NCI-H2081 (cell line): ENCODE data around the gene TEX51.

ENCODE experiments used
- DNase-seq, 2 experiments: peaks; one replicate each; lab custom pipeline; 2025; lab: John Stamatoyannopoulos, UW

The TEX51 gene

DNA sequence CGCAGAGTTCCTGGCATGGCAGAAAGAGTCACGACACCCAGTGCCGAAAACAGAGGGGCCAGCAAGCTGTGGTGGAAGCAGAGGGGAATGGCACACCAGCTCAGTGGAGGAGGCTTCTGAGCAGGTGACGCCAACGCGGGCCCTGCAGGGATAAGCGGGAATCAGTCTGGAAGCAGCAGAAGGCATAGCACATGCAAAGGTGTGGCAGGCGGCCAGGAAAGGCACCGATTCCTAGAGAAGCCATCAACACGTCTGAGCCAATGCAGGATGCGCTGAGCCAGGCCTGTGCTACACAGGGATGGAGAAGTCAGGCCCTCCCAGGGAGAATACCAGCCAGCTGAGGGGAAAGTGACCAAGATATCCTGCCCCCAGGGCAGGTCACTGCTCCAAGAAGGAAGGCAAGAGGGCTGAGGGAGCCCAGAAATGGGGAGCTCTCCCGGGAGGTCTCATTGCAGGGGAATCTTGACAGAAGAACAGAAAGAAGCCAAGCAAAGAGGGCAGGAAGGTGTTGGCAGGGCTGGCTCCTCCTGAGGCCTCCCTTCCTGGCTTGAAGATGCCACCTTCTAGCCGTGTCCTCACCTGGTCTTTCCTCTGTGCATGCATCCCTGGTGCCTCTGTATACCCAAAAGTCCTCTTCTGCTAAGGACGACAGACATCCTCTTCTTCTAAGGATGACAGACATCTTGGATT lies 16.3 kb downstream of the TEX51 start:
- DNase-seq: no peak

DNA sequence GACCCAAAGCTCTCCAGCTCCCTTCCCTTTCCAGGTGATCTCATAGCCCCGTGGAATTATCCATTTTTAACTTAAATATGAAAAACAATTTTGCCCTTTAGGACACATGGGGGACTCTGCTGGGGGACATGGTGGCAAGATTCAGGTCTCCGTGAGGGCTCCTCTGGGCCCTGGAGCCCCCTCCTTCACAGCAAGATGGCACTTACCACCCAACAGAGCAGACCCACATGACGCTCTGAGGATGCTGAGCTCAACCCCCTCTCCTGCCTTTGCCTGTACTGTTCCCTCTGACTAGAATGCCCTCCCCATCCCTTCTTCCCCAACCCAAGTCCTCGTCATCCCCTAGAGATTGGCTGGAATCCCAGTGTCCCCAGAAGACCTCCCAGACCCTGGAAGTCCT lies 17.2 kb downstream of the TEX51 start:
- DNase-seq: no peak

DNA sequence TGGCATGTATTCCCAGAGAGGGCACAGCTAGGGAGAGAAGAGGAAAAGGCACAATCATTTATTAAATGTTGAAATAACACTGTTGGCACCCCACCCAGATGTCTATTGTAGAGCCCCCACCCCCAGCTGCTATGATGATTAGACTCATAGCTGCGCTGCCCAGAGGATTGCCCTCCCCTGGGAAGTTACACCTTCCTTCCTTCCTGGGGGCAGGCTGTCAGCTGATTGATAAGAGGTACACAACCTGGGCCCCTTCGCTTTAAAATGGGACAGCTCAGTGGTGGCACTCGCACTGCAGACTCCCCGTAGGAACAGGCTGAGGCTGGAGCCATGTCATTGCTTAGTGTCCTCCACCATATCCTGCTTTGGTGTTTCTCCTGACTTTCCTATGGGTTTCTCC lies 18.1 kb downstream of the TEX51 start:
- DNase-seq: no peak

DNA sequence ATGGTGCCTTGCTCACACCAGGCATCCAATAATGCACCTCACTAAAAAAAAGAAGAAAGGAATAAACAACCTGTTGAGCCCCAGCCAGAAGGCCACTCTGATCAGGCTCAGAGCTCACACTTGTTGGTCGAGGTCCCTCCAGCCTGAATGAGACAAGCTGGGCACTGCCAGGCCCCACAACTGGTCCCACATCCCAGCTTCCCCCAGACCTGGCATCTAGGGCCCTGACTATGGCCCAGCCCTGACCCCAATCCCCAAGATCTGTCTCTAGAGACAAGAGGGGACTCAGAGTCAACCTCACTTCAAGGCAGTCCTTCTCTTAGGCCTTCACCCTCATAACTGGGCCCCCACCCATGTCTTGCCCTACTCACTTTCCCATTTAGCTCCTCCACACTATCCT lies 22.4 kb downstream of the TEX51 start:
- no peak for DNase-seq

DNA sequence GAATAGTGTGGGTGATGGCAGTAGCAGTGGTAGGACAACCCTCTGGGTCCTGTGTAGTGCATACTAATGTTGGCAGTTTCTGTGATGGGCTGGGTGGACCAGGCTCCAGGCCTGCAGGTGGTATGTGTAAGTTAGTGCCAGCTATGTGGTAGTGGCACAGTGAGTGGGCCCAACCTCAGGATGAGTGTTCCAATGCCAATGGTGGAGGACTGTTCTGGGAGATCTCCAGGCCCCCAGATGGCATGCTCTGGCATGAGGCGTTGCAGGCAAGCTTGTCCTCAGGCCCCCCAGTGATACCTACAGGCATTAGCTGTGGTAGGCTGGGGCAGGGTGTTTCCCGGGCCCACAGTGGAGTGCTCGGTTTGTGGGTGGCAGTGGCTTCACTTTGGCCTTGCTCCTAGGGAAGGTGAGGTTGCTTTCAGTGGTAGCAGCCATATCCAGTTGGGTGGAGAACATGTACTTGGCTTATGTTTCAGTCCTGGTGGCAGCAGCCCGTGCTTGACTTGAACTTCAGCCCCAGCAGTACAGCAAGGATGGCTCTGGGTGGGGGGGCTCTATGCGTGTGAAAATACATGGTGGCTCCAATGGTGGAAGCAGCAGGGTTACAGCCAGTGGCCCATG lies 32.4 kb downstream of the TEX51 start:
- DNase-seq: no peak

DNA sequence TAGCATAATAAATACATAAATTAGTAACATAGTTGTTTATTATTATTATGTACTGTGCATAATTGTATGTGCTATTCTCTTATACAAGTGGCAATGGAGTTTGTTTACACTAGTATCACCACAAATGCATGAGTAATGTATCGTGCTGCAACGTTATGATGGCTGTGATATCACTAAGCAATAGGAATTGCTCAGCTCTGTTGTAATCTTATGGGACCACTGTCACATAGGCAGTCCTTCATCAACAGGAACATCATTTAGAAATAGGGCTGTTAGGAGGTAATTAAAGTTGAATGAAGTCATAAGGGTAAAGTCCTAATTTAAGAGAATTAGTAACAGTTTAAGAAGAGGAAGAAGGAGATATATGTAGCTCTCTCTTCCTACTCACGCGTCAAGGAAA lies 33.8 kb downstream of the TEX51 start:
- DNase-seq: no peak

DNA sequence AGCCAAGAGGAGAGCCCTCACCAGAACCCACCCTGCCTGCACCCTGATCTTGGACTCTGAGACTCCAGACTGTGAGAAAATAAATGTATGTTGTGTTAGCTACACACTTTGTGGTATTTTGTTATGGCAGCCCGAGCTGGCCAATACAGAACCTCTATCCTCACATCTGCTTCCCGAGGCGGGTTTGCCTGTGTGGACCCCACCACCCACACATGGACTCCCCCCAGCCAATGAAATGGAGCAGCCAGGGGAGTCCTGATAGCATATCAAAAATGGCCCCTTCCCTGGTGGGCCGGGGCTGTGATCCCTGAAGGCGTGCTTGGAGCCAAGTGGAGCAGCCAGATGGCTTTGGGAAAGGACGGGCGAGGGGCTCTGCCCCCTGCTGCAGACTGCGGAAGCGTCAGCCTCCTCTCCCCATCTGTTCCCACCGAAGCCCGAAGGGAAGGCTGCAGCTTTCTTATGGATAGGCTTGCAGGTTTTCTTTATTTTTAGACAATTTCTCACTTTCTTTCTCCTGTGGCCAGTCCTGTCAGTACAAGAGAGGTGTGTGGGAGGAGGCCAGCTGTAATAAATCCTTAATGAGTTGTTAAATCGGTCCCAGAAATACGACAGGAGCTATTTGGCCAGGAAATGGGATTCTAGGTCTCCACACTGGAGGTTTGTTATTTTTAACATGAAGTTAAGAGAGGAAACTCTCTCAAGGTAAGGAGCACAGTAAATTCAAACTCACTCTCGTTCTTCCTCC lies 34.4 kb downstream of the TEX51 start:
- DNase-seq: no peak

DNA sequence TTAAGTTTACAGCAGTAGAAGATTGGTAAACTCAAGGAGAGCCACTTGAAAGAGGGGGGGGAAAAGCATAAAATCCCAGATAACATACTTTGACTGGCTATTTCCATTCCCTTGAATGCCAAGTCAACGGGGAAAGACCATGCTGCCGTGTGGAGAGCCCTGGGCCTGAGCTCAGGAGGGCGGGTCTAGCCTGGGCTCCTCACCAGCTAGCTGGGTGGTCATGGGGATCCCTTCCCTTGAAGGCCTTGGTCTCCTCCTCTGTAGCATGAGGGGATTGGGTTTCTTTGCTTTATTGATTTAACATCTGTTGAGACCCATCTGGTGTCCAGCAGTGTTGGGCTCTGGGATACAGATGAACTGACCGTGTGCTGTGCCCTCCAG lies 35.0 kb downstream of the TEX51 start:
- DNase-seq: no peak

DNA sequence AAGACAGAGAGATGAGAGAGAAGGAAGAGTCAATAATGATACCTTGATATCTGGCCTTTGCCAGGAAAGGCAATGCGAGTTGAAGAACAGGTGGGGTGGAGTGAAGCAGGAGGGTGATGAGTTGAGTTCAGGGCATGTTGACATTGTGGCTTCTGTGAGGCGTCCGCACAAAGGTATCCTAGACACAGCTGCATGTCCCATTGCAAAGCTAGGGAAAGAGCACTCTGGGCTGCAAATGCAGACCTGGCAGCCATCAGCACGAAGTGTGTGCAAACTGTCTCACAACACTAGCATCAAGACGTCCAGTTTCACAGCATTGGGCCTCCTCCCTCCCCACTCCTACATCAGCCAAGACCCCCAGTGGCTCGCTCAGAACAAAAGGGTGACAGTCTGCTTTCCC lies 36.1 kb downstream of the TEX51 start:
- DNase-seq: no peak

DNA sequence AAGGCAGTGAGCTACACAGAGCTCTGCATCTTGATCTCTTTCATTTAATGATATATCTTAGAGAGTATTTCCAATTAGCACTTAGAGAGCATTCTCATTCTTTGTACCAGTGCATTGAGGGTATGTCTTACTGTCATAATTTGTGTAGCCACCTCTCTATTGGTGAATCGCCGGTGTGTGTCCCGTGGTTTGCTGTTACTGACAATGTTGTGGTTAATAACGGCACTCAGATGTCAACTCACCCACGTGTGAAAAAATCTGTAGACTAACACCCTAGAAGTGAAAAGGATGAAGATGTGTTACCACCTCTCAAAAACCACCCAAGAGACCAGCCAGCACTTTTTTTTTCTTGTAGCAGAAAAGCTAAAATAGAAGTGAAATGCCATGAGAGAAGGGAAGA lies 37.1 kb downstream of the TEX51 start:
- no peak for DNase-seq

DNA sequence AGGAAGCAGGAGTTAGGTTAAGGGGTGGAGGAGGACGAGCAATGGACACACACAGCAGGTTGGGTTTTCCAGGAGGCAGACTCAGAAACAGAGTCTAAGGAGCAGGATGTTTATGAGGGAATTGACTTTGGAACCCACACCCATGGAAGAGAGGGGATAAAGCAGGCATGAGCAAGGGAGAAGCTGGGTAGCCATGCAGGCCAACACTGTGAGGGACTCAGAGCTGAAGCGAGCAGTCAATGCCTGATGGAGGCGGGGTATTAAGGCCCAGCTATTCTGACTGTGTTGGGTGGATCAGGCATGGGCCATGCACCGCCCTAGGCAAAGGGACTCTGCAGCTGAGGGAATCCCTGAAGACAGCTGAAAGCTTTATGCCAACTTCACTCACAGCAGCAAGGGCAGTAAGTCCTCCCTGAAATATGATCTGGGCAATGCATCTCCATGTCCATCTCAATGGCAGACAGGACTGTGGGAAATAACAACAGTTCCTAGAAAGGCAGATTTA lies 37.6 kb downstream of the TEX51 start:
- no peak for DNase-seq

DNA sequence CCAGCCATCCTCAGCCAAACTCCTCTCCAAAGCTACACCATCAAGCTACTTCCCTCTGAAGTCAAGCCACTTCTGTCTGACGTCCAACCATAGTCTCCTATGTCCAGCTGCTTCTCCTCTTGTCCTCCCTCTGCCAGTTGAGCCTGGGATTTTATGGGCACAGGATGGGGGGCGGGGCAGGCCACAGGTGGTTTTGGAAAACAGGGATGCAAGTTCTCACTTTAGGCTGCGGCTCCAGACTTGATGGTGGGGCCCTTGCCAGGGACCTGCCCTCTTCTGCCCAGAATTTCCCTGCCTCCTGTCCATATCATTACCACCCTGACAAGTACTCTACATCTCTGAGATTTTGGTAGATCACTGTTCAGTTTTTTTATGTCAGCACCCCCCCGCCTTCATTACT lies 41.6 kb downstream of the TEX51 start:
- DNase-seq: no peak

DNA sequence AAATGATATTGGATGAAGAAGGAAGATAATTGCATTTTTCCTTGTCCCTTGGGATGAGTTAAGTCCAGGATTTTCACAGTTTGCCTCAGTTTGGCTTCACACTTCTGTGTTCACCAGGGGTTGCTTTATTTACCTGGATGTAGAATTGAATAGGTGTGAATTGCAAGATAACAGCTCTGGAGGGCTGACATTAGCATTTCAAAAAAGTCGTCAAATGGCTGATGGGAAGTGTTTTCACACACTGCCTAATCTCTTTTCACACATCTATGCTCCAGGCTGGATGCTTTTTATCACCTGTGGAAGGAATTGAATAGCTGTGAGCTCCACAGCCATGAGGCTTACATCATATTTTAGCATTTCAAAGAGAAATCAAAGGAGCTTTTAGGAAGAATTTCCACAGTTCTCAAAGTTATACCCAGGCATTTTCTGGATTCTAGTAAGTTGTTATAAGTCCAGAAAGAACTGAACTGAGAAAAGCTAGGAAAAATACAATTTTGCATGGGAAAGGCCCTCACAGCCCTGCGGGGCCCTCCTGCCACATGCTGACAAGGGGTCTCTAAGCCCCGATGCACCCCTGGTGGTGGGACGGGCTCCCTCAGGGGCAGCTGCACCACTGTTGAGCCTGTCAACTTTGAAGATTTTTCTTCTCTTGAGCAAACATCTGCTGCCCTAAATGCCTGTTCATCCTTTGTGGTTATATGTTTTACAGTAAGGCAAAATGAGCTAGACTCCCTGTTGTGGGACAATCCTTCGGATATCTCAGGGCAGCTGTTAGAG lies 43.9 kb downstream of the TEX51 start:
- DNase-seq: no peak

DNA sequence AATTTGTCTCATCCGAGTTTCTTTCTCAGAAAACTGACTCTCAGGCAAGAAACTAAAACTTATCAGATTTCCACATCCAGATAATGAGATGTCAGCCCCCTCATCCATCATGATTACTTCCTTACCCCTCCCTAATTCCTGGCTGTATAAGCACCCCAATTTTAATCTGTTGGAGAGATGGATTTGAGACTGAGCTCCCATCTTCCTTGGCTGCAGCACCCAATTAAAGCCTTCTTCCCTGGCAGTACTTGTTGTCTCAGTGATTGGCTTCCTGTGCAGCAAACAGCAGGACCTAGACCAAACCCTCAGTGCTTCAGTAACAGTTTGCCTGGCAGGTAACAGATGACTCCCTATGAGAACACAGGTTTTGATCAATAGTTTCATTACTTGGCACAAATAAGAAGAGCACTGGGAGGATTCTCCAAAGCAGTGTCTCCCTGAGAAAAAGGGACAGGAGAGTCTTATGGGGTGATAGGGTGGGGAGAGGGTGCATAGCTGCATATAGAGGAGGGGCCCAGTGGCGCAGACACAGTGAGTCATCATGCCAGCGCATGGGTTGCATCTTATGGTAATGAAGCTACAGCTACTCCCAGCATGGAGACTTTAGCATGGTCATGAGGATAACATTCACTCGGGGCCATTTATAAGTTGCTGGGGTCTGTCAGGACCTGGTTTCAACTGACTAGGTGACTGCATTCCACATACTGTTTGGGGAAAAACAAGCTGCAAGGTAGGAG lies 45.1 kb downstream of the TEX51 start:
- no peak for DNase-seq

DNA sequence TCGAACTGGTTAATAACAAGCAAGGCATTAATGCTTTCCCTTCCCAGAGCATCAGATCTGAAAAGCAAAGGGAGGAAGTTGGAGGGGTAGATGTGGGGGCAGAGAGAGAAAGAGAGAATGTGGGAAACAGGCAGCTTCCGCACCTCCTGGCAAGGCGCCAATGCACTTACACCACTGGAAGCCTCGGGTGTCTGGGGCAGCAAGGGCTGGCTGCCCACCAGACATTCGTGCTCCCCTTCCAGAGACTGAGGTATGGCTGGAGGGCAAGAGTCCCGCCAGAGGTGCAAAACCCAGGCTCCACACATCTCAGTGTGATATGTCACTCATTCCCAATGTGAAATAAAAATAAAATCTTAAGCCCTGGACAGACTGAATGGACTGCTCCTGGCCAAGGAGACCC lies 46.4 kb downstream of the TEX51 start:
- DNase-seq: no peak

DNA sequence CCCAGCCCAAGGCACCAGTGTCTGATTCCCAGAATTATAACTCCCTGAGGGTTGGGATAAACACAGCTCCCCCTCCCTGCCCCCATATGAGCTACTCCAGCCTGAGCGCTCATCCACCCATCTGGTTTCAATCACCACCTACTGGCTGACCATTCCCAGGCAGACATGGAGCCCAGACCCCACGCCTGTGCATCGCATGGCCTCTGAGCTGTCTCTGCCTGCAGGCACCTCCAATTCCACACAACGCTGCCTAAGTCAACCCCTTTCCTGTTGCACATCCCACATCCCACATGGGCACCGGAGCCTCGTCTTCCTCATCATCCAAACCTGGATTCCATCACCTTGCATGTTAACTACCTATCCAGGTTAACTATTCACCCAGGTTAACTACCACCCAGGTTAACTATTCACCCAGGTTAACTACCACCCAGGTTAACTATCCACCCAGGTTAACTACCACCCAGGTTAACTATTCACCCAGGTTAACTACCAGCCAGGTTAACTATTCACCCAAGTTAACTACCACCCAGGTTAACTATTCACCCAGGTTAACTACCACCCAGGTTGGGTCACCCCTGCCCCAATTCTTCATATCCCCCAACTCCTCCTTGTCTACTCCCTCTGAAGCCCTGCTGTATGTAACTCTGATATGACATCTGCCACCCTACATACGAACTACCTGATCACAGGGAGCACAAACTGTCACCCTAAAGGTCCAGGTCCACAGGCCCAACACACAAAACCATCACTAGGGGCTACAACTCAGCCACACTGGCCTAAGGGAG lies 47.8 kb downstream of the TEX51 start:
- DNase-seq: no peak

DNA sequence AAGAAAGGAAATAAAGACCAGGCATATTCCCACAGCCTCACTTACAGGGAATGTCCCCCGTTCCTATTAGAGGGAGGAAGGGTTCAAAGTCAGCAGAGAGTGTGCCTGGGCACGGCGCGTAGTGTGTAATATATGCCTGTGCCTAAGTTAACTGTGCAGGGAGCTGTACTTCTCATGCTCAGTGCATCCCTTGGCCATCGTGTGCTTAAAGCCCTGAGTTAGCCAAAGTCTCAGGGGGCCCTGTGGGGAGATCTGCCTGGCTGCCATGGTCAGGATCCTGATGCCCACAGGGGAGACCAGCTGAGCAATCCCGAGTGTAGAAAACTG lies 48.4 kb downstream of the TEX51 start:
- no peak for DNase-seq

DNA sequence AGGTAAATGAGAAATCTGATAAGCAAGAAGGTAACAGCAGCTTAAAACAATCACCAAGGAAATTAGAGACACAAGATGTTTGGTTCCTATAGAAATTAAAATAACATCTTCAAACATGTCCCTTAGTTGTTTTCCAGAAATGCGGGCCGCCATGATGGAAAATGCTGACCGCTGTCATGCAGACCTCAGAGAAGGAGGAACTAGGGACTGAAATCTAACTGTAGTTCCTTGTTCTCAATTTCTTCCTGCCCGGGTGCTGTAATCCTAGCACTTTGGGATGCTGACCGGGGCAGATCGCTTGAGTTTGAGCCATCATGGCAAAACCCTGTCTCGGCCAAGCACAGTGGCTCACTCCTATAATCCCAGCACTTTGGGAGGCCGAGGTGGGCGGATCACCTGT lies 51.1 kb downstream of the TEX51 start:
- no peak for DNase-seq

DNA sequence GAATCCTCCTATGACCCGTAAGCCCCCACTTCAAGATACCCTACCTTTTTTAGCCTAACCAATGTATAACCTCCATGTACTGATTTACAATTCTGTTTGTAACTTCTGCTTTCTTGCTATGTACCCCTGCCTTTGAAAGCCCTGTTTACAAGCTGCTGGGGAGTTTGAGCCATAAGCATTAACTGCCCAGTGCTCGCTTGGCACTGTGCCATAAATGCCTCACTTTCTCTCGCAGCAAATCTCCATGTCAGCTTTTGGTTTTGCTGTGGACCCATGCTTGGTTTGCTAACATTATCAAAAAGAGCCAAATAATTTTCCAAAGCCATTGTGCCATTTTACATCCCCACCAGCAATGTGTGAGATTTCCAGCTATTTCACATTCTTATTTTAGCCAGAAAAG lies 51.8 kb downstream of the TEX51 start:
- DNase-seq: no peak
